SK-N-SH (cell line): ENCODE data around the gene MAP3K19. TPM values are rescaled to one million over a fixed set of nuclear protein-coding genes. Genes with fewer than 3 reads are reported as not detected.

ENCODE experiments used
- CTCF ChIA-PET: fragments of 300-600, 350-600 bp; formaldehyde crosslinking; extraction: SDS; loops from one replicate; lab custom pipeline; 2021; lab: Yijun Ruan, JAX
- POLR2A ChIA-PET: fragments of 350-600 bp; sonication (Branson Sonifier 250); formaldehyde crosslinking; extraction: SDS; loops from one replicate; lab custom pipeline; 2020; ENCODE audit warnings: antibody characterized with exemption, inconsistent platforms; lab: Yijun Ruan, JAX
- DNase-seq: peaks from one replicate; pipeline ENCODE4 v3.0.0; 2012
- H2AFZ ChIP-seq: fragments of 200-600 bp; sonication (generic); 2 replicates; pipeline ENCODE4 v1.8.1; 2016; ENCODE audit warnings: antibody characterized with exemption, mild to moderate bottlenecking, low read depth
- H3F3A ChIP-seq: fragments of 200-600 bp; sonication (generic); replicated peaks from 2 replicates; pipeline ENCODE3; 2016; ENCODE audit warnings: antibody characterized with exemption, mild to moderate bottlenecking; ENCODE audit not compliant: insufficient read depth
- H3K27ac ChIP-seq, 2 experiments: fragments of 200-500 bp in 1 of 2; fragments of 200-600 bp in 1 of 2; sonication (Bioruptor generic) in 1 of 2; sonication (generic), shearing (Covaris generic) in 1 of 2; 2 replicates each; pipeline versions ENCODE4 v1.5.1 to v1.6.1; 2014 to 2016; ENCODE audit warnings: low read depth in 2 of 2, inconsistent platforms in 1 of 2, low read length in 1 of 2, mild to moderate bottlenecking in 1 of 2, mixed read lengths in 1 of 2
- H3K27me3 ChIP-seq: fragments of 200-600 bp; sonication (generic), shearing (Covaris generic); 2 replicates; pipeline ENCODE4 v1.6.1; 2016; ENCODE audit warnings: mixed run types; ENCODE audit not compliant: insufficient read depth
- H3K36me3 ChIP-seq, 2 experiments: fragments of 200-500 bp in 1 of 2; fragments of 200-600 bp in 1 of 2; sonication (Bioruptor generic) in 1 of 2; sonication (generic) in 1 of 2; replicated peaks in 1 of 2; 2 replicates each; pipeline versions ENCODE3 to v1.5.1; 2014 to 2016; ENCODE audit warnings: low read length in 1 of 2, mild to moderate bottlenecking in 1 of 2; ENCODE audit not compliant: insufficient read depth in 2 of 2, control insufficient read depth in 1 of 2
- H3K4me1 ChIP-seq, 2 experiments: fragments of 200-500 bp in 1 of 2; fragments of 200-600 bp in 1 of 2; sonication (Bioruptor generic) in 1 of 2; sonication (generic), shearing (Covaris generic) in 1 of 2; 2 replicates each; pipeline versions ENCODE4 v1.5.1 to v1.6.1; 2014 to 2016; ENCODE audit warnings: low read depth in 1 of 2, low read length in 1 of 2, mixed run types in 1 of 2; ENCODE audit not compliant: insufficient read depth in 2 of 2, control insufficient read depth in 1 of 2
- H3K4me2 ChIP-seq: fragments of 200-600 bp; sonication (generic), shearing (Covaris generic); 2 replicates; pipeline ENCODE4 v1.6.1; 2017; ENCODE audit warnings: mixed run types
- H3K4me3 ChIP-seq, 2 experiments: fragments of 200-500 bp in 1 of 2; fragments of 200-600 bp in 1 of 2; sonication (Bioruptor generic) in 1 of 2; sonication (generic), shearing (Covaris generic) in 1 of 2; 2 replicates each; pipeline versions ENCODE4 v1.5.1 to v1.8.1; 2014 to 2016; ENCODE audit warnings: low read depth in 2 of 2, inconsistent platforms in 1 of 2, low read length in 1 of 2, mild to moderate bottlenecking in 1 of 2, mixed read lengths in 1 of 2, moderate library complexity in 1 of 2
- H3K79me2 ChIP-seq: fragments of 200-600 bp; sonication (generic); 2 replicates; pipeline ENCODE4 v1.8.1; 2017; ENCODE audit warnings: mild to moderate bottlenecking; ENCODE audit not compliant: insufficient read depth
- H3K9ac ChIP-seq: fragments of 200-600 bp; sonication (generic); 2 replicates; pipeline ENCODE4 v1.6.1; 2017; ENCODE audit warnings: mixed run types
- H3K9me2 ChIP-seq: fragments of 200-600 bp; sonication (generic); 2 replicates; pipeline ENCODE4 v1.6.1; 2017; ENCODE audit warnings: mixed run types
- H3K9me3 ChIP-seq: fragments of 200-600 bp; sonication (generic); 2 replicates; pipeline ENCODE4 v1.6.1; 2017; ENCODE audit warnings: mixed run types, mild to moderate bottlenecking, moderate library complexity
- H4K20me1 ChIP-seq: fragments of 200-600 bp; sonication (generic); 2 replicates; pipeline ENCODE4 v1.6.1; 2017; ENCODE audit warnings: mild to moderate bottlenecking, mixed run types; ENCODE audit not compliant: insufficient read depth
- CHD2 ChIP-seq: fragments of 150-350 bp; IDR thresholded peaks from 2 replicates; pipeline ENCODE4 v1.6.1; 2018; ENCODE audit warnings: low read length; ENCODE audit not compliant: partially characterized antibody
- FOSL2 ChIP-seq: IDR thresholded peaks from 2 replicates; pipeline ENCODE4 v1.4.0; 2012; ENCODE audit warnings: low read depth, mild to moderate bottlenecking, moderate library complexity, borderline replicate concordance
- FOXM1 ChIP-seq: IDR thresholded peaks from 2 replicates; pipeline ENCODE4 v1.4.0; 2012; ENCODE audit warnings: low read depth, mild to moderate bottlenecking
- GABPA ChIP-seq: IDR thresholded peaks from 2 replicates; pipeline ENCODE4 v1.4.0; 2012; ENCODE audit warnings: low read depth, mild to moderate bottlenecking
- GATA2 ChIP-seq: sonication (generic); formaldehyde crosslinking; IDR thresholded peaks from 2 replicates; pipeline ENCODE4 v1.5.0; 2020; ENCODE audit warnings: mild to moderate bottlenecking, missing genetic modification reagents
- MEF2A ChIP-seq: IDR thresholded peaks from 2 replicates; pipeline ENCODE4 v1.4.0; 2012; ENCODE audit warnings: low read depth, borderline replicate concordance
- NRF1 ChIP-seq: IDR thresholded peaks from 2 replicates; pipeline ENCODE4 v1.6.1; 2012; ENCODE audit warnings: low read depth, mild to moderate bottlenecking, low read length
- RFX5 ChIP-seq: IDR thresholded peaks from 2 replicates; pipeline ENCODE4 v1.6.1; 2012; ENCODE audit warnings: mild to moderate bottlenecking, improper control_type of control experiment, low read length
- SIN3A ChIP-seq: IDR thresholded peaks from 2 replicates; pipeline ENCODE4 v1.6.1; 2012; ENCODE audit warnings: low read depth, mild to moderate bottlenecking, low read length, moderate library complexity, borderline replicate concordance
- SMC3 ChIP-seq: IDR thresholded peaks from 2 replicates; pipeline ENCODE4 v1.6.1; 2012; ENCODE audit warnings: low read depth, low read length, improper control_type of control experiment
- TEAD4 ChIP-seq: IDR thresholded peaks from 2 replicates; pipeline ENCODE4 v1.4.0; 2012; ENCODE audit warnings: mild to moderate bottlenecking, borderline replicate concordance; ENCODE audit not compliant: insufficient read depth
- YY1 ChIP-seq: IDR thresholded peaks from 2 replicates; pipeline ENCODE4 v1.4.0; 2012; ENCODE audit warnings: low read depth, mild to moderate bottlenecking
- WGBS: methylation state at CpG from one replicate; pipeline ENCODE4 v1.1.6; 2017; ENCODE audit warnings: low lambda C conversion rate; 5-methylcytosine and 5-hydroxymethylcytosine counted together
- polyA plus RNA-seq, 3 experiments: library from polyadenylated mRNA; depleted of rRNA; stranded (reverse); fragments of >200 nt; gene quantifications; 2 replicates each; pipeline ENCODE4 v1.2.3, GENCODE V29; 2012
- TF ChIP-seq, protein P1 (sequence below): IDR thresholded peaks from 2 replicates; pipeline ENCODE4 v1.6.1; 2012; ENCODE audit warnings: mild to moderate bottlenecking, low read depth, low read length, moderate library complexity
- TF ChIP-seq, protein P2 (sequence below): IDR thresholded peaks from 2 replicates; pipeline ENCODE4; 2012
- TF ChIP-seq, protein P3 (sequence below): IDR thresholded peaks from 2 replicates; pipeline ENCODE4 v1.4.0; 2012; ENCODE audit warnings: low read depth

MAP3K19 gene
- polyA plus RNA-seq, 1 of the 3 experiments (the other 2 are of a cell fraction), result not detected

DNA sequence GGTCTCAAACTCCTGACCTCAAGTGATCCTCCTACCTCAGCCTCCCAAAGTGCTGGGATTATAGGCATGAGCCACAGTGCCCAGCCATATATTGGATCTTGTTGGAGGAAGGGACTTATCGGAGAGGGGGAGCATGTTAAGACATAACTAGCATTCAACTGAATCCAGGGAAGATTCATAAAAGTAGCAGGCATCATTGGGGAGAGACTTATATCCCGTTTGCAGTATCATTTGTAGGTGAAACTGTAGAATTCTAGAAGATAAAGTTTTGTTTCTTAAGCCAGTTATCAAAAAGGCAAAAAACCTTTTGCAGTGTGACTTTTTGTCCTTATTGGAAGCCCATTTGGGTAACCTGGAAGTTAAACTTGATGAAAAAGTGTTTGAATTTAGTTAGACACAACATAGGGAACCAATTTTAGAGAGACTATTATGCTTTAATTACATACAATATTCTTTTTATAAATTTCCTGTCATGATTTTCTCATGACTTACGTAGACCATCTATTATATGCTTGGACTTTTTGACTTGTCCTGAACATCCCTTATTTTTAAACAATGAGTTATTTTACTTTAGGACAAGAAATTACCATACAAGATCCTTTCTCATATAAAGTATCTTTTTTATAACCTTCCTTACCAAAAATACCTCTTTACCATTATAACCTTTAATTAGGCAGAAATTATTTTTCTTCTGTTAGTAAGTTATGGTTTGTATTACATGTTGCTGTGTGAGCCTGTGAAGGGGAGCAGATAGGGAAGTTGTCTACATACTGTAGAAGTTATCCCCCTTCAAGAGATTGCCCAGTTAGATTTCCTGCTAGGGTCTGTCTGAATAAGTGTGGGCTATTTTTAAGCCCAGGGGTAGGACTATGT lies 25.1 kb upstream of the MAP3K19 start:
- Histone ChIP-seq H3K4me3 (no peak overlapping the region), H3K27ac (no peak overlapping the region), H3K27me3 (no peaks in the 10 kb centered on the region), H4K20me1 (0 out of 2 replicates have a peak, but pooled peaks cover 3% of the 10 kb centered on the region), H3K4me2 (no peak overlapping the region), H3K9ac (no peak overlapping the region), H3F3A (peaks cover 10% of the 10 kb centered on the region), H3K79me2 (peaks cover 92% of the 10 kb centered on the region), H2AFZ (no peak overlapping the region), H3K9me2 (no peaks in the 10 kb centered on the region), H3K36me3 (peaks cover 3 to 50% of the 10 kb centered on the region in 2 experiments), H3K9me3 (peaks cover 19% of the 10 kb centered on the region), H3K4me1 (no peaks in the 10 kb centered on the region)
- WGBS, result 94% methylated on average over 3 of the region's 3 CpGs
- ChIA-PET POLR2A (no interaction called here), CTCF (no interaction called here)
- DNase-seq, result no peak
- TF ChIP-seq SMC3 (no peak), CHD2 (no peak), YY1 (no peak), TEAD4 (no peak), FOXM1 (no peak), RFX5 (no peak), NRF1 (no peak), MEF2A (no peak), GABPA (no peak), SIN3A (no peak), GATA2 (CRISPR knock-in tag) (no peak), FOSL2 (no peak)
- TF ChIP-seq, protein P1, sequence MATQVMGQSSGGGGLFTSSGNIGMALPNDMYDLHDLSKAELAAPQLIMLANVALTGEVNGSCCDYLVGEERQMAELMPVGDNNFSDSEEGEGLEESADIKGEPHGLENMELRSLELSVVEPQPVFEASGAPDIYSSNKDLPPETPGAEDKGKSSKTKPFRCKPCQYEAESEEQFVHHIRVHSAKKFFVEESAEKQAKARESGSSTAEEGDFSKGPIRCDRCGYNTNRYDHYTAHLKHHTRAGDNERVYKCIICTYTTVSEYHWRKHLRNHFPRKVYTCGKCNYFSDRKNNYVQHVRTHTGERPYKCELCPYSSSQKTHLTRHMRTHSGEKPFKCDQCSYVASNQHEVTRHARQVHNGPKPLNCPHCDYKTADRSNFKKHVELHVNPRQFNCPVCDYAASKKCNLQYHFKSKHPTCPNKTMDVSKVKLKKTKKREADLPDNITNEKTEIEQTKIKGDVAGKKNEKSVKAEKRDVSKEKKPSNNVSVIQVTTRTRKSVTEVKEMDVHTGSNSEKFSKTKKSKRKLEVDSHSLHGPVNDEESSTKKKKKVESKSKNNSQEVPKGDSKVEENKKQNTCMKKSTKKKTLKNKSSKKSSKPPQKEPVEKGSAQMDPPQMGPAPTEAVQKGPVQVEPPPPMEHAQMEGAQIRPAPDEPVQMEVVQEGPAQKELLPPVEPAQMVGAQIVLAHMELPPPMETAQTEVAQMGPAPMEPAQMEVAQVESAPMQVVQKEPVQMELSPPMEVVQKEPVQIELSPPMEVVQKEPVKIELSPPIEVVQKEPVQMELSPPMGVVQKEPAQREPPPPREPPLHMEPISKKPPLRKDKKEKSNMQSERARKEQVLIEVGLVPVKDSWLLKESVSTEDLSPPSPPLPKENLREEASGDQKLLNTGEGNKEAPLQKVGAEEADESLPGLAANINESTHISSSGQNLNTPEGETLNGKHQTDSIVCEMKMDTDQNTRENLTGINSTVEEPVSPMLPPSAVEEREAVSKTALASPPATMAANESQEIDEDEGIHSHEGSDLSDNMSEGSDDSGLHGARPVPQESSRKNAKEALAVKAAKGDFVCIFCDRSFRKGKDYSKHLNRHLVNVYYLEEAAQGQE, result no peak
- TF ChIP-seq, protein P2, sequence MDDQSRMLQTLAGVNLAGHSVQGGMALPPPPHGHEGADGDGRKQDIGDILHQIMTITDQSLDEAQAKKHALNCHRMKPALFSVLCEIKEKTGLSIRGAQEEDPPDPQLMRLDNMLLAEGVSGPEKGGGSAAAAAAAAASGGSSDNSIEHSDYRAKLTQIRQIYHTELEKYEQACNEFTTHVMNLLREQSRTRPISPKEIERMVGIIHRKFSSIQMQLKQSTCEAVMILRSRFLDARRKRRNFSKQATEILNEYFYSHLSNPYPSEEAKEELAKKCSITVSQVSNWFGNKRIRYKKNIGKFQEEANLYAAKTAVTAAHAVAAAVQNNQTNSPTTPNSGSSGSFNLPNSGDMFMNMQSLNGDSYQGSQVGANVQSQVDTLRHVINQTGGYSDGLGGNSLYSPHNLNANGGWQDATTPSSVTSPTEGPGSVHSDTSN, result no peak
- TF ChIP-seq, protein P3, sequence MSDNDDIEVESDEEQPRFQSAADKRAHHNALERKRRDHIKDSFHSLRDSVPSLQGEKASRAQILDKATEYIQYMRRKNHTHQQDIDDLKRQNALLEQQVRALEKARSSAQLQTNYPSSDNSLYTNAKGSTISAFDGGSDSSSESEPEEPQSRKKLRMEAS, result no peak
